GM19023 (cell line): ENCODE measurements around the gene PHF2.

ENCODE experiments used
- ATAC-seq: cut with Tn5 transposase; IDR thresholded peaks from one replicate; pipeline ENCODE4 v1.9.1; 2021; ENCODE audit warnings: mild to moderate bottlenecking, moderate library complexity; ENCODE audit not compliant: unreplicated experiment

PHF2 gene

DNA sequence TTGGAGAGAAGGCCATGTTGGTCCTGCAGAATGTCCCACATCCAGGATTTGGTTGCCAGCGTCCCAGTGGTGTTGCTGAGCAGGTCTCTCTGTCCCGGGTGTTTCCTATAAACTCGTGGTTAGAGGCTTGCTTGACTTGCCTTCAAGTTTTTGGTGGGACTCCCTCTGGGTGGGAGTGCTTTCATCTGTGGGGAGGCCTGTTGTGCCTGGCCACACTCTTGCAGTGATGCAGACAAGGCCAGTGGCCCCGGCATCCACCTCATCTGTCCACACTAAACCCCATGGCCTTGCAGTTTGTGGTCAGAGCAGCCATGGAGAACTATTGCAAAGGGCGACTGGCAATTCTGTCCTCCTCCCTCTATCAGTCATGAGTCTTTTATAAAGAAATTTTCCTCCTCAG lies 71.8 kb downstream of the PHF2 start:
- no peak for ATAC-seq

DNA sequence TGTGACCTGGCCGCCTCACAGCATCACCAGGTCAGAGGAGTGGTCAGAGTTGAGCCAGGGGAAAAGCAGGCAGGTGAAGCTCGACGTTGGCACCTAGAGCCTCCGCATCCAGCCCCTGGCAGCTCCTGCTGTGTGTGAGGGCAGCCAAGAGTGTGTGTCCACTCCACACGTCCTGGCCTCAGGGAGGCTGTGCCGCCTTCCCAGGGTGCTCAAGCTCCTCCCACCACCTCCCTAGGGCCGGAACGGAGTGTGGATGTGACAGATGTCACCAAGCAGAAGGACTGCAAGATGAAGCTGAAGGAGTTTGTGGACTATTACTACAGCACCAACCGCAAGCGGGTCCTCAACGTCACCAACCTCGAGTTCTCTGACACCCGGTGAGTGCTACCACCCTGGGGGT lies 72.5 kb downstream of the PHF2 start:
- ATAC-seq: no peak

DNA sequence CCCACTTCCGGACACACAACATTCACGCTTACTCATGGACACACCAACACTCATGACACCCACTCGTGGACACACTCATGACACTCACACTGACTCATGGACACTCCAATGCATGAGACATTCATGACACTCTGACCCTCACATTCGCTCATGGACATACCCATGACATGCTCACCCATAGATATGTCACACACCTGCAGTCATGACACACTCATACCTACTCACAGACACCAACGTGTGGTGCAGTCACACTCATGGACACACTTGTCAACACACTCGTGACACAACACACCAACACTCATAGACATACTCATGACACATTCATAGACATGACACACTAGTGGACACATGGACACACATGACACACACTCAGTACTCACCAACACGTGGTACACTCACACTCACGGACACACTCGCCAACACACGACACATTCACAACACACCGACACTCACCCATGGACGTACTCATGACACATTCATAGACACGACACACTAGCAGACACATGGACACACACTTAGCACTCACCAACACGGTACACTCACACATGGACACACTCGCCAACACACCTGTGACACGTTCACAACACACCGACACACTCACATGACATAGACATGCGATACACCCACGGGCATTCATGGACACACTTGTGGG lies 73.4 kb downstream of the PHF2 start:
- ATAC-seq: no peak

DNA sequence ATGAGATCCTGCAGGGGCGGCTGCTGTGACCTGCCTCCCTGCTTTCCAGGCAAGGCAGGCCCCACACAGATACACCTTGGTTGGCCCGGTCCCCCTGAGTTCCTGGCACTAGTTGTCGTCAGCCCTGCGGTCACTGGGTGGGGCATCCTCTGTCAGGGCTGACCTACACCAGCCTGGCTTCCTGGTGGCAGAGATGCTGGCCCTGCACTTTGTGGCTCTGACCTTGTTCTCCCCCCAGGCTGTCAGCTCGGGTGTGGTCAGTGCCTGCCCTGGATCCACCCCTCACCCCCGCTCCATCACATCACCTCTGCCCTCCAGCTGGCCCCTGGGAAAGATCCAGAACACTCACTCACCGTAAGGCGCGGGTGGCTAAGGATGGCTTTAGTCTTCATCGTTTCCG lies 74.1 kb downstream of the PHF2 start:
- ATAC-seq: no peak

DNA sequence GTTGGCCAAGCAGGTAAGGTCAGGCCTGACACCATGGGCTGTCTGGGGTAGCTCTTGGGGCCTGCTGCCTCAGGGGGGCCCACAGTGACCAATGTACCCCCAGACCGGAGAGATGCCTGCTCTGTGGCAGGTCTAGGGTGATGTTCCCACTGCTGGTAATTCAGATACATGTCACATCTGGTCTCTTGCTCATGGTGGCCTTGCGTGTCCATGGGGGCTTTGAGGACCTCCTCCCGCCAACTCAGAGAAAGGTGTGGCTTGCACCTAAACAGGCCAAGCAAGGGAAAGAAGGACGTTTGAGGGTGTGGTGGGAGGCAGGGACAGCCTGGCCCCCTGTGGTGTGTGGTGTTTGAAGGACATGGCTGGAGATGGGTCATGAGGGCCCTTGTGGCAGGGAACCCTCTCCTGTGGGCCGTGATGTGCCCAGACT lies 75.2 kb downstream of the PHF2 start:
- ATAC-seq: no peak

DNA sequence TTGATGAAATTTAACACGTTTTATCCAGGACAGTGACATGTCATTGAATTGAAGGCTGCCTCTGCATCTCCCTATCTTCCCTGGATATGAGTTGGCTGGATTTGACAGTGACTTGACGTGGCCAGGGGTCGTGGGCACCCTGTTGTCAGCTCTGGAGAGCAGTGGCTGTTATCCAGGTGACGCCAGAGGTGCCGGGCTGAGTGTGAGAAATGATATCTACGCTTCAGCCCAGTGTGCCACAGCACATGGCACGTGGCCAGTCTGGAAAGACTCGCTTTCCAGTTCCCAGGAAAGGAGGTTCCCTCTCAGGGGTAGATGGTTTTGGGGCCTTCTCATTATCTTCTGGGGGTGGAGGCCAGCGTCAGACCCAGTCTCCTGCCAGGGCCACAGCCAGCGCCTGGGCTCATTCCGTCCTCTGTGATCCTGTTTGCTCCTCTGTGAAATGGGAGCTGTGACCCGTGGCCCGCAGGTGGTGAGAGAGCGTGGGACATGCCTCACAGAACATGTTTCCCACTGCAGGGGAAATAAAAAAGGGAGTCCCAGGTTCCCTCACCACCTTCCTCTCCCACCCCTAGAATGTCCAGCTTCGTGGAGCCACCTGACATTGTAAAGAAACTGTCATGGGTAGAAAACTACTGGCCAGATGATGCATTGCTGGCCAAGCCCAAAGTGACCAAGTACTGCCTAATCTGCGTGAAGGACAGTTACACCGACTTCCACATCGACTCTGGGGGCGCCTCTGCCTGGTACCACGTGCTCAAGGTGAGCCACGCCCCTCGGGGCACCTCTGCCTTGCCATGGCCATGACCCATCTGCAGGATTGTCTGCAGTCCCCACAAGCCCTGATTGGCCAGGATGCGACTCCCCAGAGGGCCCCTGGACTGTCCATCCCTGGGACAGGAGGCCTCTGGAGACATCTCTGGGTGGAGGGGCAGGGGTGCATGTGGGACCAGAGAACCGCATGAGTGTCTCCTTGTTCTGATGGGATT lies 76.5 kb downstream of the PHF2 start:
- ATAC-seq: no peak

DNA sequence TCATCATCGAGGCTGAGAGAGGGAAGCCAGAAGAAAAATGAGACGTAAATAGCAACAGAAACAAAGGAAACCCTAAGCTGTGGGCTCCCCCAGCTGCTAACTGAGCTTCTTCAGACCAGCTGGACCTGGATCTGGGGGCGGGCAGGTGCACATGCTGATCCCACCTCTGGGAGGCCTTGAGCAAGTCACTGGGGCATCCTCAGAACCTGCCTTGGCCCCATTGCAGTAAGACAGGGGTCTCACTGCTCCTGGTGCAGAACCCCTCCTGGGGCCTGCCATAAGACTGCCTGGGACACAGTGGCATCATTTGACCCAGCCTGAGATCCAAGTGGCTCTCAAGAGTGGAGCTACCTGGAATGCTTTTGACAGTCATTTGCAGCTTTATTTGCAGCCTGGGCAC lies 77.4 kb downstream of the PHF2 start:
- no peak for ATAC-seq

DNA sequence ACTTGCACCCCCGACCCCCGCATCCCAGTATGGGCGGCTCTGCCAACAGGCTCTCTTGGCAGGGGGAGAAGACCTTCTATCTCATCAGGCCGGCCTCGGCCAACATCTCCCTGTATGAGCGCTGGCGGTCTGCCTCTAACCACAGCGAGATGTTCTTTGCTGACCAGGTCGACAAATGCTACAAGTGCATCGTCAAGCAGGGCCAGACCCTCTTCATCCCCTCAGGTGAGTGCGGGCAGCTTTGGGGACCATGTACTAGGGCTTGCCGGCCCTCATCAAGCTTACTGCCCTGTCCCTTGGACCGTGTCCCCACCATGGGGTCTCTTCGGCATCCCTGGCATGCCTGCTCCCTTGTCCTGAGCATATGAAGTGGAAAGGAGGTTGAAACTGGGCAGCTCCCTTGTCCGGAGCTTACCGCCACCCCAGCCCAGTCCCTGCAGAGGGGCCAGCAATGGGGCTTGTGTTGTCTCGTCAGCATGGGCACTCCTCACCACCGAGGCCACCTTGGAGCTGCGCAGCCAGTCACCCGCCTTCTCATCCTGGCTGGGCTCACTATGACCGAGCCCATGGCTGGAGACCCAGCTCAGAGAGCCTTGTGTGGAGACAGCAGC lies 78.1 kb downstream of the PHF2 start:
- no peak for ATAC-seq

DNA sequence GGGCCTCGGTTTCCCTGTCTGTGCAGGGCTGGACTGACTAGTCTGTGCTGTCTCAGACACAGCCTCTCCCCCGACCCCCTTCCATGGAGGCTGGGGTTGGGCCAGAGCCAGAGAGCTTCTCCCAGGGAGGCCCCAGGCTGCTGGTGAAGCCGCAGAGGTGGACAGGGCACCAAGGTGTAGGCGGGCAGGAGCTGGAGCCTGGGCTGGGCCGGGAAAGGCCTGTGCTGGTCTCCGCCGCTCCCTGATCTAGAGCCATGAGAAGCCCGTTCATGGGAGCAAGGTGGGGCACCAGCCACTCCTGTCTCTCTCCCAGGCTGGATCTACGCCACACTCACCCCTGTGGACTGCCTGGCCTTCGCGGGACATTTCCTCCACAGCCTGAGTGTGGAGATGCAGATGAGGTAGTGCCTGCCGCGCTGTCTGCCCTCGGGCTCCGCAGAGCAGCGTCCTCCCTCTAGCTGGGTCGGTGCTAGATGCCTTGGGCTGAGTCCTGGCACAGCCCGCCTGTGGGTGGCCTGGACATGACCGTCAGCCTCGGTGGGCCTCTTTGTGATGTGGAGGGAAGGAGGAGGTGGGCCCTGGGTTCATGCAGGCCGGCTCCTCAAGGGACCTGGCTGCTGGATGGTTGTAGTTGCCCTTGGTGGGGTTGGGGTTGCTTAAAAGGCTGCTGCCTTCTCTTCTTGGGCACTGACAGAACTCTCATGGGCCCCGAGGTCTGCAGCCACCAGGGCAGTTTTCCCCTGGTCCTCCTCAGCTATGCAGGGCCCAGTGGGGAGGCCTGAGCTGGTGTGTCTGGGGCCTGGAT lies 79.4 kb downstream of the PHF2 start:
- no peak for ATAC-seq

DNA sequence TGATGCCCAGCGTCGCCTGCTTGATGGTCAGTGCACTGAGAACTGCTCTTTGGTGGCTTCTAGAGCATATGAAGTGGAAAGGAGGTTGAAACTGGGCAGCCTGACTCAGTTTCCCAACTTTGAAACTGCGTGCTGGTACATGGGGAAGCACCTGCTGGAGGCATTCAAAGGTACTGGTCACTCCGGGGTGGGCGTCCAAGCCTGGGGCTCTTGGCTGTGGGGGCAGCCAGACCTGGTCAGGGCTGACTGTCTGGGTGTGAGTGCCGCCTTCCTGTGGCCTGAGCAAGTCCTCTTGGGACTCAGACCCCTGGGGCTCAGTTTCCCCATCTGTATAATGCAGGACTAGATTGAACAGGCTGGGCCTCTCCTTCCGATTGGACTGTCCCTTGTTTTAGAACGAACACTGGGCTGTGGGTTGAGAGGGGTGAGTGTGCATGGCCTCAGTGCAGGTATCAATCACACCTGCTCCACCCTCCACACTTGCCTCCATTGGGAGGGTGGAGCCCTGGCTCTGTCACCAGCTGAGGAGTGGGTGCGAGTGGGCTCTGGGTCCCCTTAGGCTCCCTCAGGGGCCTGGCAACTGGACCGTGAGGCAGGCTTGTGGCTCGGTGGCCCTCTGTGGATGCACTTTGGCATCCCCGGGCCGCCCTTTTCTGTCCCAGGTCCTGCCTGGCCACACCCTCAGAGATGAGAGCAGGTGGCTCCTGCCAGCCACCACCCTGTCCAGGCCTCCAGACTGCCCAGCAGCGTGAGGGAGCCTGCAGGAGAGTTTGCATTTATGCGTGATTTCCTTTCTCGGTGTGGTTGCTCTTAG lies 80.2 kb downstream of the PHF2 start:
- ATAC-seq: no peak

DNA sequence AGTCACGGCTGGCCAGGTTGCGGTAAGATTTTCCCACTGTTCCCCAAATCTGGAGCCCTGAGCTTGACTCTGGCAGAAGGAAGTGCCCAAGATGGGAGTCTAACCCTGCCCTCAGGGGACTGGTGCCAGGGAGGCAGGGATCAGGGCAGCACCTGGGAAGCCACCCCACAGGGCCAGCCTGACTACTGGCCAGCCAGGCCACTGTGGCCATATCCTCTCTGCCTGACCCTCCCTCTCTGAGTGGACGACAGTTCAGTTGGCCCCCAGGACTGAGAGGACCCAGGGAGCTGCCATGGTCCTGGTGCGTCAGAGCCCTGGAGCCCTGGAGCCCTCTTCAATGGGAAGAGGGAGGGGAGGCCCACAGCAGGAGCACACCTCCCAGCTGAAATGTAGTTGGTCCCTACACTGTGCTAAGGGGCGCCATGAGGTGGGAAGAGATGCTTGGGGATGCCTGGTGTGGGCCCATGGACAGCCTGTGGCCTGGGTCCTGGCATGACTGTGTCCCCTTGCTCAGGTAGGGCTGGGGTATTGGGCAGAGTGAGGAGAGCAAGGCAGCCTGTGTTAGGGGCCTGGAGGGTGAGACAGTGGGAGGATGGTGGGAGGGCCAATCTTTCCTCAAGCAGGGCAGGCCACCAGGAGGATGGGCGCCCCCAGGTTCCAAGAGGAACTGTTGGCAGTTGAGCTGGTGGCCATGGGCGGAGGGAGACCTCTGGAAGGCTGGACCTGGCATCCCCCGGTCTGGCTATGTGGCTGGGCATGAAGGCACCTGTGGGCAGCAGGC lies 81.1 kb downstream of the PHF2 start:
- ATAC-seq: no peak

DNA sequence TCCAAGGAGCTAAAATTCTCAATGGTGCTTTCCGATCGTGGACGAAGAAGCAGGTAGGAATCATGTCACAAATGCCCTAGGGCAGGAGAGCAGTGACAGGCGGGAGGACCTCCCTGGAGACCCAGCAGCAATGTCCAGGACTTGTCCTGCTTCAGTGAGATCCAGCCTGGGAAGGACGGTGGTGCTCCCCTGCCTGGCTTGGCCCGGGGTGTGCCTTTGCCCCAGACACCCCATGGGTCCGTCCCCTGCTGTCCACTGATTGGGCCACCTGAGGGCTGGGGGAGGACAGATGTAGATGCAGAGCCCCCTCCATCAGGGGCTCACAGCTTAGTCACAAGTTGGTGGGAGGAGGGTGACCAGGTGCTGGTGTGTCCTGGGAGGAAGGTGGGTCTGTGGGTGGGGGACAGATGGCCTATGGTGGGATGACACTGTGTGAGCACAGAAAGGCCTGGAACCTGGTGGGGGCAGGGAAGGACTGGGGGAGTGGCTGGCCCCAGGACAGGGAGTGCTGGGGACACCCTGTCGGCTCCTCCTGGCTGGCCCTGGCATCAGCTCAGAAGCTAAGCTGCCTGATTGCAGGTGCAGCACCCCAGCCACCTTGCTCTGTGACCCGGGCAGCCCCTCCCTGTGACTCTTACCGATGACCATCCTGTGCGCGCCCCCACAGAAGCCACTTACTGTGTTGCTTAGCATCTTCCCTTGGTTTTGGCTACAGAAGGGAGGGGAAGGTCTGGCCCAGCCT lies 82.0 kb downstream of the PHF2 start:
- ATAC-seq: no peak

DNA sequence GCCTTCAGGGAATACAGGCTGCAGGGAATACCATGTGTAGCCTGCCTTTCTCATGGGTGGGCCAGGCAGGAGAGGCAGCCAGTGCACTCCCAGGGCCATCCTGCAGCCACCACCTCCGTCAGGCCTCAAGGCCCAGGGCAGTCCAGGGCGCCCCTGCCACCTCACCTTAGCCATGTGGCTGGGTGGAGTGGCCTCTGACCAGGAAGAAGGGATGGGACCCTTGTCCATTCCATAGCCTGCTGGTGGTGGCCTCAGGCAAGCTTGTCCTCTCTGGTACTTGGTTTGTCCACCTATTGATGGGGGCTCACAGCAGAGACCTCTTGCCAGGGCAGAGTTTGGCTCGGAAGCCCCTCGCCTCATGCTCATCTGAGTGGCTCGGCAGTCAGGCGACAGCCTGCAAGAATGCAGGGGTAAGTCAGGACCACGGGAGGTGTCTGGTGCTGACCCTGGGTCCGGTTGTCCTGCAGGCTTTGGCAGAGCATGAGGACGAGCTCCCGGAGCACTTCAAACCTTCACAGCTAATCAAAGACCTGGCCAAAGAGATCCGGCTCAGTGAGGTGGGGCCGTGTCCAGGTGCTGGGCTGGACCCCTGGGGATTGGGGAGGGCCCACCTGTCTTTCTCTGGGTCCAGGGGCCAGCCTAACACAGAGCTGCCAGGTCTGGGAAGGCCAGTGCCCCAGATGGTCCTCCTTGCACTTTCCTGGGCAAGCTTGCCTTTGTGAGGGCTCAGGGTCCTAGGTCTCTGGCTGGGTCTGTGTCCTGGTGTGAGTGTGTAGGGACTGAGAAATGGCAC lies 82.9 kb downstream of the PHF2 start:
- no peak for ATAC-seq

DNA sequence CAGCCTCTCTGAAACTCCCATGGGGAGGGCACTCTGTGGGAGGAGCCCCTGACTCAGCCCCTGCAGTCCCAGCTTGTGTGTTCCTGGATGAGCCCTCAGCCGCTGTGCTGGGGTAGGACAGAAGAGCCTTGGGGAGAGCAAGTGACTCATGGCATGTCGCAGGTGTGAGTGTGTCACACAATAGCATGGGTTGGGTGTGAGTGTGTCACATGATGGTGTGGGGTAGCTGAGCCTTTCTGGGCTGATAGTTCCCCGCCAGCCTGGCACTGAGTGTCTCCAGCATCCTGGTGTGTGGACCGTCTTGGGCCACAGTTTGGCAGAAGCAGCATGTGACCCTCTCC lies 83.4 kb downstream of the PHF2 start:
- no peak for ATAC-seq

DNA sequence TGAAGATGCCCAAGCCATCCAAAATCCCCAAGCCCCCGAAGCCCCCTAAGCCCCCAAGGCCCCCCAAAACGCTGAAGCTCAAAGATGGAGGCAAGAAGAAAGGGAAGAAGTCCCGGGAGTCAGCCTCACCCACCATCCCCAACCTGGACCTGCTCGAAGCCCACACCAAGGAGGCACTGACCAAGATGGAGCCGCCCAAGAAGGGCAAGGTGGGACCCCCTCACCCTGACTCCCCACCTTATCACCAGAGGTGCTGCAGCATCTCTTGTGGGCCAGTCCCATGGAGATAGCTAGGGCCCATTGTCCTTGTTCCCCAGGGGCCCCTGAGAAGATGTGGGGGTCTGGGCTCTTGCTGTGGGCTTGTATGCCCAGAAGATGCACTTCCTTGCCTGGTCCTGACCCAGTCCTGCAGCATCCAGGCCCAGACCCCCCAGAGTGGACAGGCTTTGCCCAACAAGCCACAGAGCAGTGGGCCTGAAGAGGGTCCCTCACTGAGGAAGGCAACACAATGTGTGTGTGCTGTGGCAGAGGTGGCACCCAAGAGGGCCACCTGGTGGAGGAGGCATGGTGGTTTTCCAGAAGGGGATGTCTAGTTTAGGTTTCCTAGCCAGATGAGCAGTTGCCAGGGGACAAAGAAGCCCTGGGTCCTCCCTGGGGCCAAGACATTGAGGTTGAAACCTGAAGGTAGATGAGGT lies 84.1 kb downstream of the PHF2 start:
- no peak for ATAC-seq

DNA sequence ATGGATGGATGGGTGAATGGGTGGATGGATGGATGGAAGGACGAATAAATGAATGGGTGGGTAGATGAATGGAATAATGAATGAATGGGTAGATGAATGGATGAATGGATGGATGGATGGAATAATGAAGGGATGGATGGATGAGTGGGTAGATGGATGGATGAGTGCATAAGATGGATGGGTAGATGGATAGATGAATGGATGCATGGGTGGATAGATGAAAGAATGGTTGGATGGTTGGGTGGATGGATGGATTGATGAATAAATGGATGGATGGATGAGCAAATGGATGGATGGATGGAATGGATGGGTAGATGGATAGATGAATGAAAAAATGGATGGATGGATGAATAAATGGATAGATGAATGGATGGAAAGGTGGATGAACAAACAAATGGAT lies 85.2 kb downstream of the PHF2 start:
- no peak for ATAC-seq

DNA sequence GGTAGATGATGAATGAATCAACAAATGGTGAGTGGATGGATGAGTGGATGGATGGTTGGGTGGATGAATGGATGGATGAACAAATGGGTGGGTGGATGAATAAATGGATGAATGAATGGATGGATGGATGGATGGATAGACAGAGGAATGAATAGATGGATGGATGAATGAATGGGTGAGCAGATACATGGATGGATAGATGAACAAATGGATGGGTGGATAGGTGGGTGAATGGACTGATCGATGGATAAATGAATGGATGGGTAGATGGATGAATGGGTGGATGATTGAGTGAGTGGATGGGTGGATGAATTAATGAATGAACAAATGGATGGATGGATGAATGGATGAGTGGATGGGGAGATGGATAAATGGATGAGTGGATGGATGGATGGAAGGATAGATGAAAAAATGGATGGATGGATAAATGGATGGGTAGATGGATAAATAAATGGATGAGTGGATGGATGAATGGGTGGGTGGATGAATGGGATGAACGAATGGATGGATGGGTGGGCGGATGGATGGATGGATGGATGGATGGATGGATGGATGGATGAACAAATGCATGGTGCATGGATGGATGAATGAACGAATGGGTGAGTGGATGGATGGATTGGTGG lies 85.7 kb downstream of the PHF2 start:
- ATAC-seq: no peak
